Heart right ventricle (tissue), 16 donors: ENCODE data around the gene SRGAP1. TPM values are rescaled to one million over a fixed set of nuclear protein-coding genes. Genes with fewer than 3 reads are reported as not detected.

Experiments used
- ATAC-seq, 8 donors: fragments of 200-7000 bp; cut with Tn5 transposase; one replicate each; pipeline ENCODE4 v1.9.1; 2020; ENCODE audit warnings: mild to moderate bottlenecking in 8 of 8, moderate library complexity in 8 of 8, moderate number of reproducible peaks in 1 of 8
- DNase-seq, 2 donors: peaks; one replicate each; pipeline ENCODE4 v3.0.0-alpha.2; 2020
- H3K27ac ChIP-seq, 10 donors: fragments of 200-600 bp; sonication (generic) in 2 of 10; one replicate each; pipeline versions ENCODE4 v1.5.0 to v1.8.0; 2020 to 2022; ENCODE audit warnings: mild to moderate bottlenecking in 3 of 10
- H3K27me3 ChIP-seq, 7 donors: fragments of 200-600 bp; one replicate each; pipeline ENCODE4 v1.8.0; 2021 to 2022; ENCODE audit warnings: mild to moderate bottlenecking in 2 of 7
- H3K36me3 ChIP-seq, 9 donors: fragments of 200-600 bp; sonication (generic) in 1 of 9; one replicate each; pipeline versions ENCODE4 v1.5.0 to v1.8.0; 2020 to 2022; ENCODE audit warnings: mild to moderate bottlenecking in 2 of 9
- H3K4me1 ChIP-seq, 9 donors: fragments of 200-600 bp; sonication (generic) in 1 of 9; one replicate each; pipeline versions ENCODE4 v1.5.0 to v1.8.0; 2020 to 2022; ENCODE audit warnings: mild to moderate bottlenecking in 4 of 9
- H3K4me3 ChIP-seq, 10 donors: fragments of 200-600 bp; sonication (generic) in 2 of 10; one replicate each; pipeline versions ENCODE4 v1.5.0 to v1.8.0; 2020 to 2022; ENCODE audit warnings: mild to moderate bottlenecking in 7 of 10, moderate library complexity in 2 of 10
- H3K9me3 ChIP-seq, 11 donors: fragments of 200-600 bp in 10 of 11; sonication (generic) in 2 of 11; one replicate each; pipeline versions ENCODE4 v1.5.0 to v1.8.0; 2013 to 2022; ENCODE audit warnings: mild to moderate bottlenecking in 2 of 11, control low read depth in 1 of 11, moderate library complexity in 1 of 11
- WGBS, 2 donors: extraction: QIAGEN DNeasy Blood & Tissue Kit; methylation state at CpG; one replicate each; pipeline ENCODE4 v1.1.7; 2013; ENCODE audit warnings: inconsistent platforms in 1 of 2; 5-methylcytosine and 5-hydroxymethylcytosine counted together
- intact Hi-C, 10 donors: fragments of 100-400 bp; cut with DNase I; formaldehyde crosslinking; loops; one replicate each; pipeline versions ENCODE4 v1.11.1 to v1.14.2; 2022
- polyA plus RNA-seq, 2 donors: library from polyadenylated mRNA; stranded (reverse); fragments of 200-250 nt; gene quantifications; one replicate each; pipeline ENCODE4 v1.2.3, GENCODE V29; 2013
- total RNA-seq, 10 donors: library from RNA; stranded (reverse); fragmentation: NEBNext Ultra II Directional in 3 of 10; extraction: Animal tissue kit (Norgen Biotek cat#: 25700) in 3 of 10; gene quantifications; one replicate each; pipeline versions ENCODE4 v1.2.1 to v1.2.4, GENCODE V29; 2021 to 2023
- TF ChIP-seq, protein P1 (sequence below), 9 donors: fragments of 200-600 bp; sonication (generic) in 2 of 9; IDR thresholded peaks; one replicate each; pipeline versions ENCODE4 v1.5.0 to v1.8.0; 2021 to 2022; ENCODE audit warnings: antibody characterized with exemption in 9 of 9, mild to moderate bottlenecking in 5 of 9, moderate library complexity in 1 of 9
- donor health status: Arrhythmogenic right ventricular cardiomyopathy.
- donor health status: ischemic (EF 13 %, LVEDD 7.1; RV severe dilation, severe dysfunction).
- donor health status: healthy with polysubstance abuse.
- donor health status: DM: no; HTN: yes; CAD: no.
- donor health status: DM: no; HTN: no; CAD: no.
- donor health status: ischemic (EF 25% LVEDD 6.9; RV normal size, moderate dysfunction).
- donor health status: ischemic (EF 25% LVEDD 5.7; RV mildly dilated, moderate dysfunction).
- donor health status: healthy.
- donor health status: DM: yes; HTN: yes; CAD: no.
- donor health status: Ischemic cardiomyopathy.
- donor health status: ischemic (EF 35%, LVEDD 5.7; RV mildly dilated, moderate dysfunction).
- donor health status: nonischemic (EF 11% LVEDD 7.7; RV severe dilation, severe dysfunction).
- donor health status: DM: yes; HTN: yes; CAD: no.
- donor health status: PGD.
- donor health status: ischemic (EF 29% LVEDD 5.4; RV normal size, mild dysfunction).
- donor health status: nonischemic (EF 23%, LVEDD 6.1; RV moderate dilation, normal function).

SRGAP1 gene
- total and polyA plus RNA-seq, 12 donors: 1.3 to 6.4 (median 3.6) TPM

DNA sequence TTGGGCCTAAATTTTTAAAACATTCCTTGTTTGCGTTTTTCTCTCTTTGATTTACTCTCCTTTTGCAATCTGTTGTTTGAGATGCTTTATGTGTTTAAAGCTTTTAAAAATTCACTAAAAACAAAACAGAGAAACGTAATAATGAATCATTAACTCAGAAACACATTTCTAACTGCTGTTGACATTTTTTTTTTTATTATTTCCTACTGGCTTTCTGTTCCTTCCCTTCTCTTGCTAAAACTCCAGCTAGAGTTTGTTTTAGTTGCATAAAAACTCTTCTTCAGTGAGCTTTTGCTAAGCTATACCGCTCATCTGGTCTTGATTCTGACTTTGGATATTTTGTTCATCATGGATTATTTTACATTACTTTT lies 29.0 kb upstream of the SRGAP1 start:
- Histone ChIP-seq H3K4me3 (no peak overlapping the region), H3K36me3 (no peaks in the 10 kb centered on the region), H3K9me3 (peaks cover 0 to 14% (median 0%) of the 10 kb centered on the region in 11 donors), H3K4me1 (no peaks in the 10 kb centered on the region), H3K27me3 (peaks cover 0 to under 1% (median 0%) of the 10 kb centered on the region in 7 donors), H3K27ac (no peak overlapping the region)
- 89 to 93% methylated on average over 3 of the region's 3 CpGs for WGBS, 2 donors
- TF ChIP-seq, protein P1, sequence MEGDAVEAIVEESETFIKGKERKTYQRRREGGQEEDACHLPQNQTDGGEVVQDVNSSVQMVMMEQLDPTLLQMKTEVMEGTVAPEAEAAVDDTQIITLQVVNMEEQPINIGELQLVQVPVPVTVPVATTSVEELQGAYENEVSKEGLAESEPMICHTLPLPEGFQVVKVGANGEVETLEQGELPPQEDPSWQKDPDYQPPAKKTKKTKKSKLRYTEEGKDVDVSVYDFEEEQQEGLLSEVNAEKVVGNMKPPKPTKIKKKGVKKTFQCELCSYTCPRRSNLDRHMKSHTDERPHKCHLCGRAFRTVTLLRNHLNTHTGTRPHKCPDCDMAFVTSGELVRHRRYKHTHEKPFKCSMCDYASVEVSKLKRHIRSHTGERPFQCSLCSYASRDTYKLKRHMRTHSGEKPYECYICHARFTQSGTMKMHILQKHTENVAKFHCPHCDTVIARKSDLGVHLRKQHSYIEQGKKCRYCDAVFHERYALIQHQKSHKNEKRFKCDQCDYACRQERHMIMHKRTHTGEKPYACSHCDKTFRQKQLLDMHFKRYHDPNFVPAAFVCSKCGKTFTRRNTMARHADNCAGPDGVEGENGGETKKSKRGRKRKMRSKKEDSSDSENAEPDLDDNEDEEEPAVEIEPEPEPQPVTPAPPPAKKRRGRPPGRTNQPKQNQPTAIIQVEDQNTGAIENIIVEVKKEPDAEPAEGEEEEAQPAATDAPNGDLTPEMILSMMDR (IDR thresholded peaks at IDR 0.05): no peak
- DNase-seq (no peak), ATAC-seq (no peak)
- intact Hi-C loops: no loop called here

DNA sequence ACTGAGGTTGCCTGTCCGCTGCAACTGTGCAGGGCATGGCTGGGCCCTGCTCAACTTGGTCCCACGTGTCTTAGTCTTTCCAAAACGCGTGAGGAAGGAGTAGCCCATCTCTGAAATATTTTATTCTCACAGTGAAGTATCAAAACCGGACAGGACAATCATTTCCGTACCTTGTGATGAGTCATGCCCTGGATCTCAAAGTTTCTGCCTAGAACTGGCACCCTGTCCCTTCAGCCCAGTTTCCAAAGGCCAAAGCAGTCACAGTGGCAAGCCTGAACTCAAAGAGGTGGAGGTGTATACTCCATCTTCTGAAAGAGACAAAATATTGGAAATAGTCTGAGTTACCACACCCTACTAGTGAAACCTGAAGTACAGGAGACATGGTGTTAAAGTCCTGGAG lies 28.5 kb upstream of the SRGAP1 start:
- 91 to 92% methylated on average over 6 of the region's 6 CpGs for WGBS, 2 donors
- ATAC-seq (no peak), DNase-seq (no peak)
- Histone ChIP-seq H3K4me1 (no peaks in the 10 kb centered on the region), H3K9me3 (peaks cover 0 to 14% (median 0%) of the 10 kb centered on the region in 11 donors), H3K27me3 (peaks cover 0 to 5% (median 0%) of the 10 kb centered on the region in 7 donors), H3K27ac (no peak overlapping the region), H3K36me3 (no peaks in the 10 kb centered on the region), H3K4me3 (no peak overlapping the region)
- intact Hi-C loops: no loop called here
- TF ChIP-seq, protein P1 (IDR thresholded peaks at IDR 0.05): no peak

DNA sequence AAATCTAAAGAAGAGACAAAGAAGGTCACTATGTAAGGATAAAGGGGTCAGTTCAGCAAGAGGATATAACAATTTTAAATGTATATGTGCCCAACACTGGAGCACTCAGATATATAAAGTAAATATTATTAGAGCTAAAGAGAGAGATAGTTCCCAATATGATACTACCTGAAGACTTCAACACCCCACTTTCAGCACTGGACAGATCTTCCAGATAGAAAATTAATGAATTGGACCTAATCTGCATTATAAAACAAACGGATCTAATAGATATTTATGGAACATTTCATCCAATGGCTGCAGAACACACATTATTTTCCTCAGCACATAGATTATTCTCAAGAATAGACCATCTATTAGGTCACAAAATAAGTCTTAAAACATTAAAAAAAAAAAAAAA lies 24.1 kb upstream of the SRGAP1 start:
- intact Hi-C loops: loop anchor here in 1 of 10 donors (10.0 kb wide), 1 partner anchor 564 kb away; no protein-coding TSS in a partner anchor

DNA sequence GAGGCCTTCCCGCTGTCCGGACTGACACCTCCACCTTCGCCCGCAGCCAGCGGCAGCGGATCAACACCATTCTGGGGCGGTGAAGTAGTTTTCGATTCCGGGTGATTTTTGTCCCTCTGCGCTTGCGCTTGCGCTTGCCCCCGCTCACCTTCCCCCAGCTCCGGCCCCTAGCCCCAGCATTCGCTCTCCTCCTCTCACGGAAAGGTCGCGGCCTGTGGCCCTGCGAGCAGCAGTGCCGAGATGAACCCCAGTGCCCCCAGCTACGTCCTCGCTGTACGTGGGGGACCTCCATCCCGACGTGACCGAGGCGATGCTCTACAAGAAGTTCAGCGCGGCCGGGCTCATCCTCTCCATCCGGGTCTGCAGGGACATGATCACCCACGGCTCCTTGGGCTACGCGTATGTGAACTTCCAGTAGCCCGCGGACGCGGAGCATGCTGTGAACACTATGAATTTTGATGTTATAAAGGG lies 22.7 kb upstream of the SRGAP1 start:
- DNase-seq (peak in 1 of 2 donors; percentile 13), ATAC-seq (peak; percentile 28 to 61 (median 46))
- 12 to 21% methylated on average over 38 of the region's 38 CpGs for WGBS, 2 donors
- Histone ChIP-seq H3K9me3 (peaks cover 0 to 14% (median 0%) of the 10 kb centered on the region in 11 donors), H3K4me3 (peak overlapping the region; percentile 5 to 57 (median 52)), H3K4me1 (peaks cover 0 to 6% (median 0%) of the 10 kb centered on the region in 9 donors), H3K36me3 (no peaks in the 10 kb centered on the region), H3K27me3 (peaks cover 0 to 22% (median 0%) of the 10 kb centered on the region in 7 donors), H3K27ac (no peak overlapping the region)
- intact Hi-C loops: loop anchor here in 1 of 10 donors (10.0 kb wide), 1 partner anchor 563 kb away; no protein-coding TSS in a partner anchor
- TF ChIP-seq, protein P1 (IDR thresholded peaks at IDR 0.05): no peak

More for the DNA sequence above, 24.1 kb upstream of the SRGAP1 start:
- WGBS, 2 donors: 81 to 84% methylated on average over 1 of the region's 1 CpG
- peaks cover 0 to 14% (median 0%) of the 10 kb centered on the region in 11 donors for H3K9me3 ChIP-seq
- TF ChIP-seq, protein P1 (IDR thresholded peaks at IDR 0.05): no peak
- no peak overlapping the region for H3K27ac ChIP-seq
- no peak overlapping the region for H3K4me3 ChIP-seq
- peaks cover 0 to 22% (median 0%) of the 10 kb centered on the region in 7 donors for H3K27me3 ChIP-seq
- peaks cover 0 to 6% (median 0%) of the 10 kb centered on the region in 9 donors for H3K4me1 ChIP-seq
- no peaks in the 10 kb centered on the region for H3K36me3 ChIP-seq
- ATAC-seq (no peak), DNase-seq (no peak)
